Muscle layer of duodenum (tissue), 2 donors: ENCODE results near the gene DKC1.

Source experiments
- H3K27ac ChIP-seq: one replicate; pipeline ENCODE4 v1.7.0; 2013; ENCODE audit warnings: mild to moderate bottlenecking, low read length
- H3K27me3 ChIP-seq: one replicate; pipeline ENCODE4 v1.7.0; 2013; ENCODE audit warnings: low read depth, mild to moderate bottlenecking, control low read depth, low read length
- H3K36me3 ChIP-seq, 2 donors: one replicate each; pipeline ENCODE4 v1.7.0; 2013; ENCODE audit warnings: low read length in 2 of 2, control low read depth in 1 of 2, mild to moderate bottlenecking in 1 of 2; ENCODE audit not compliant: insufficient read depth in 2 of 2, control insufficient read depth in 1 of 2
- H3K4me1 ChIP-seq, 2 donors: one replicate each; pipeline ENCODE4 v1.7.0; 2013; ENCODE audit warnings: low read length in 2 of 2, mild to moderate bottlenecking in 2 of 2, control low read depth in 1 of 2, moderate library complexity in 1 of 2; ENCODE audit not compliant: insufficient read depth in 2 of 2, control insufficient read depth in 1 of 2
- H3K4me3 ChIP-seq, 2 donors: one replicate each; pipeline ENCODE4 v1.7.0; 2013; ENCODE audit warnings: low read length in 2 of 2, low read depth in 1 of 2, mild to moderate bottlenecking in 1 of 2
- H3K9me3 ChIP-seq, 2 donors: one replicate each; pipeline ENCODE4 v1.7.0; 2013; ENCODE audit warnings: low read length in 2 of 2, control low read depth in 1 of 2, mild to moderate bottlenecking in 1 of 2; ENCODE audit not compliant: control insufficient read depth in 1 of 2
- donor health status: healthy.

DKC1 gene

GRCh38 chrX:154774622-154775021 lies 12.0 kb downstream of the DKC1 start:
- H3K36me3 ChIP-seq: peaks cover 37 to 39% of the 10 kb centered on the region in 2 donors
- H3K27ac ChIP-seq: no peak overlapping the region
- H3K27me3 ChIP-seq: no peaks in the 10 kb centered on the region
- H3K4me1 ChIP-seq: peaks cover 0 to 5% of the 10 kb centered on the region in 2 donors
- no peaks in the 10 kb centered on the region for H3K9me3 ChIP-seq
- H3K4me3 ChIP-seq: no peak overlapping the region

- H3K9me3 ChIP-seq: no peaks in the 10 kb centered on the region
- H3K27ac ChIP-seq: no peak overlapping the region
- H3K36me3 ChIP-seq: peaks cover 37 to 39% of the 10 kb centered on the region in 2 donors
- no peak overlapping the region for H3K4me3 ChIP-seq
- peaks cover 0 to 5% of the 10 kb centered on the region in 2 donors for H3K4me1 ChIP-seq
- no peaks in the 10 kb centered on the region for H3K27me3 ChIP-seq
Observed at GRCh38 chrX:154775419-154776349, 13.0 kb downstream of the DKC1 start.

DNA sequence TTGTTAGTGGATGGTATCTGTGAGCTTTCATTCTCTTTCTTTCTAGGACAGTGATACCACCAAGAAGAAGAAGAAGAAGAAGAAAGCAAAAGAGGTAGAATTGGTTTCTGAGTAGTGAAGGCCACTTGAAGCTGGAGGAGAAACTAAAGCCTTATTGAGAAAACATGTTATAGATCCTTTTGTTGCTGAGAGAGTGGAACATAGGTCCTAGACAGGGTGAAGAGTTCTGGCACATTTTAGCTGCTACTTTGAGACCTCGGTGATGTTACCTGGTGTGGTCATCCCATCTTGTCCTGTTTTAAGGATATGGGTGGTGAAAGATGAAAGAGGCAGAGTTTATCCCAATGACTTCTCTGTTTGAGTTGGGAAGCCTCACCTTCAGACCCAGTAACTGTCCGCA lies 14.1 kb downstream of the DKC1 start:
- H3K27me3 ChIP-seq: no peaks in the 10 kb centered on the region
- H3K4me1 ChIP-seq: peaks cover 0 to 5% of the 10 kb centered on the region in 2 donors
- peaks cover 39% of the 10 kb centered on the region in 2 donors for H3K36me3 ChIP-seq
- H3K9me3 ChIP-seq: no peaks in the 10 kb centered on the region
- H3K27ac ChIP-seq: no peak overlapping the region
- H3K4me3 ChIP-seq: no peak overlapping the region

- peaks cover 0 to 5% of the 10 kb centered on the region in 2 donors for H3K4me1 ChIP-seq
- no peak overlapping the region for H3K4me3 ChIP-seq
- H3K9me3 ChIP-seq: no peaks in the 10 kb centered on the region
- H3K27ac ChIP-seq: no peak overlapping the region
- no peaks in the 10 kb centered on the region for H3K27me3 ChIP-seq
- H3K36me3 ChIP-seq: peaks cover 27 to 37% of the 10 kb centered on the region in 2 donors
Observed at GRCh38 chrX:154779261-154779660, 16.6 kb downstream of the DKC1 start.

- H3K27ac ChIP-seq: no peak overlapping the region
- H3K27me3 ChIP-seq: no peaks in the 10 kb centered on the region
- no peaks in the 10 kb centered on the region for H3K9me3 ChIP-seq
- H3K36me3 ChIP-seq: peaks cover 10 to 22% of the 10 kb centered on the region in 2 donors
- H3K4me3 ChIP-seq: no peak overlapping the region
- H3K4me1 ChIP-seq: no peaks in the 10 kb centered on the region
Observed at GRCh38 chrX:154780968-154781367, 18.3 kb downstream of the DKC1 start.

DNA sequence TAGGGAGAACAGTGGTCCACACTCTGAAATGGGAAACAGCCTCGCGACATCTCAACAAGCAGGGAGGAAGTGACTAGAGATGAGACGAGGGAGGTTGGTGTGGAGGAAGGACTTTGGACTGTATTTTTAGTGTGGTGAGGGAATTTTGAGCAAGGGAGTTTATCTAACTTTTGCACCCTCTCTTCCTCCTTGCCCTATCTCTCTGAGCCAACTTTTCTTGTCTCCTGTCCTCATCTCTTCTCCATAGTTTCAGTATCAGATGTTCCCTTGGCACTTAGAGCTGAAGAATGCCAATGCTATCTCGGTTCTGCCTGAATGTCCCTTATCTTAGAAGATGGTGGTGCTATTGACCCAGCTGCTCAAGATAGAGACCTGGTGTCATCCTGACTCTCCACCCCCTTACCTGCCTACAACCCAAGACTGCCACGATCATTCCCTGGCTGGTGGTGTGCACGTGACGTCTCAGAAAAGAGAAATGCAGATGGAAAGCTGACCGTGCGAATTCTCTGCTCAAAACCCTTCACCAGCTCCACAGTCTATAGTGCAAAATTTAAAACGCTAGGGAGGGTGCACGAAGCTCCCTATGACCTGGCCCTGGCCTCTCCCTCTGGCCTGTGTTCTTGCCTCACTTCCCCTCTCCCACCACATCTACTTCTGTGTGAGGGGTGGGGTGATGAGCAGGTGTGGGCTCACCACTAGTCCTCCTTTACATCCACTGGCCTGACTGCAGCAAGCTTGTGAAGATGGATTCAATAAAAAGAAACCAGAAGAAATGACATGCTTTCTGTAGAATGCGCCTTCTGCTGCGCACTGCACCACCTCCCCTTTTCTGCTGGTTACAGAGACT lies 21.7 kb downstream of the DKC1 start:
- Histone ChIP-seq H3K27ac (no peak overlapping the region), H3K4me1 (no peaks in the 10 kb centered on the region), H3K4me3 (no peak overlapping the region), H3K27me3 (no peaks in the 10 kb centered on the region), H3K9me3 (no peaks in the 10 kb centered on the region), H3K36me3 (peaks cover 3 to 4% of the 10 kb centered on the region in 2 donors)

GRCh38 chrX:154785716-154786115 lies 23.1 kb downstream of the DKC1 start:
- Histone ChIP-seq H3K9me3 (no peaks in the 10 kb centered on the region), H3K36me3 (peaks cover 3 to 4% of the 10 kb centered on the region in 2 donors), H3K4me1 (no peaks in the 10 kb centered on the region), H3K4me3 (no peak overlapping the region), H3K27ac (no peak overlapping the region), H3K27me3 (no peaks in the 10 kb centered on the region)

DNA sequence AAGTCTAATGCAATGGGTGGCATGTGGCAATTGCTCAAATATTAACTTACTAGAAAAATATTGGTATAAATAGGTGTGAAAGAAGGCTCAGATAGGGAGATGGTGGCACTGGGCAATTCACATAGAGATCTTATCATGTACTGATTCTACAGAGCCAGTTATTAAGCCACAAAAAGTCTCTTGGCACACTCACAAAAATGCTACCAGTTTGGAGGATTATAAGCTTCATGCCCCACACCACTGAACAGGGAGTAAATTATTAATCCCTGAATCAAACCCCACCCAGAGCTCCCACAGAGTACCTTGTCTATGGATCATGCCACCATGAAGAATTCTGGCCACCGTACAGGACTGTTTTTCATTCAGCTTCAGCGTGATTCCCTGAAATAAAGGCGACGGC lies 28.8 kb downstream of the DKC1 start:
- Histone ChIP-seq H3K27me3 (no peaks in the 10 kb centered on the region), H3K27ac (no peak overlapping the region), H3K4me3 (no peak overlapping the region)

GRCh38 chrX:154791939-154792338 lies 29.3 kb downstream of the DKC1 start:
- no peak overlapping the region for H3K4me3 ChIP-seq
- no peaks in the 10 kb centered on the region for H3K9me3 ChIP-seq
- no peak overlapping the region for H3K27ac ChIP-seq
- no peaks in the 10 kb centered on the region for H3K27me3 ChIP-seq
- H3K36me3 ChIP-seq: no peaks in the 10 kb centered on the region
- H3K4me1 ChIP-seq: no peaks in the 10 kb centered on the region

More for the DNA sequence above, 28.8 kb downstream of the DKC1 start:
- no peaks in the 10 kb centered on the region for H3K9me3 ChIP-seq
- no peaks in the 10 kb centered on the region for H3K4me1 ChIP-seq
- H3K36me3 ChIP-seq: no peaks in the 10 kb centered on the region

- H3K27ac ChIP-seq: no peak overlapping the region
- no peak overlapping the region for H3K4me3 ChIP-seq
- no peaks in the 10 kb centered on the region for H3K9me3 ChIP-seq
- H3K27me3 ChIP-seq: no peaks in the 10 kb centered on the region
- no peaks in the 10 kb centered on the region for H3K36me3 ChIP-seq
- no peaks in the 10 kb centered on the region for H3K4me1 ChIP-seq
Observed at GRCh38 chrX:154793084-154793795, 30.6 kb downstream of the DKC1 start.

- Histone ChIP-seq H3K4me3 (no peak overlapping the region), H3K4me1 (peaks cover 0 to 9% of the 10 kb centered on the region in 2 donors), H3K36me3 (no peaks in the 10 kb centered on the region), H3K9me3 (no peaks in the 10 kb centered on the region), H3K27me3 (no peaks in the 10 kb centered on the region), H3K27ac (no peak overlapping the region)
Observed at GRCh38 chrX:154795016-154795415, 32.4 kb downstream of the DKC1 start.
